Hematopoietic multipotent progenitor cell treated with erythropoietin and hydrocortisone succinate and interleukin-3 and kit ligand, for 6 days (in vitro differentiated cells): ENCODE results near the gene NPM3.

ENCODE experiments used
- DNase-seq: peaks from one replicate; pipeline ENCODE4 v3.0.0-alpha.2; 2015

The NPM3 gene

DNA sequence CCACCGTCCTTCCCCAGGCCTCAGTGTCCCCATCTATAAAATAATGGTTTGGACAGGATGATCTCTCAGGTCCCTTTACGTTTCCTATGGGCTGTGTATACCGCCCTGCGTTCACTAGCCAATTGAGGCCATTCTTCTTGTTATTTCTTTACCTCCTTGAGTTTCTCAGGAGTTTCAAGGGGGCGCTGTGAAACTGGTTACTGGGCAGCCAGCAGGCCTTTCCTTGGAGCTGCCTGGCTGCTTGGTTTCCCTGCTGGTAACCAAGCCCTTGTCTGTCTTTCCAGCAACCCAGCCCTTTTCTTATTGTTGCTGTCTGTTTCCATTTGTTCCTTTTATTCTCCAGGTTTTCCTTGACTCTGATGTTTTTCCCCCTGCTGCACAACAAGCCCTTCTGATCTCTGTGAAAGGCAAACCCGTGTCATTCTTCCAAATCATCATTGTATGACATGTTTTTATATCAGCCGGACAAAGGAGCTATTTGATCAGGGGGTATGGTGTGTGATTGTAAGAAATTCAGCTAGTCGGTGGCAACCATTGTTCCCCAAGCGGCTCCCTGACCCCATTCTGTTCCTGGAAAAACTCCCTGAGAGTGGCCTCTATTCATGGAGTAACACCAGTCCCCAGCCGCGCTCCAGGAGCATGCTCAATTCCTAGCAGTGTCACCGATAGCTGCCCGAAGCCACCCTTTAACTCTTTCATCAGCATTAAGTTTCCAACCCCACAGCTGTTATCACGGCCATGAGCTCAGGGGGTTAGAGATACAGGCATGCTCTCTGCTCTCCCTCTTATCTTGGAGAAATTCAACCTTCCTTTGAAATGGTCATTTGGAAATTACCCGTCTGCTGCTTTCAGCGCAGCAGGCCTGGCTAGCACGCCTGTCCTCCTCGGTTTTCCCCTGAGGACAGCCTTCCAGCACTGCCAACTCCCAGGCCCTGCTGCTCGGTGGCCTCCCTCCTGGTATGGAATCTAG is 33.9 kb downstream of the NPM3 start:
- no peak for DNase-seq

DNA sequence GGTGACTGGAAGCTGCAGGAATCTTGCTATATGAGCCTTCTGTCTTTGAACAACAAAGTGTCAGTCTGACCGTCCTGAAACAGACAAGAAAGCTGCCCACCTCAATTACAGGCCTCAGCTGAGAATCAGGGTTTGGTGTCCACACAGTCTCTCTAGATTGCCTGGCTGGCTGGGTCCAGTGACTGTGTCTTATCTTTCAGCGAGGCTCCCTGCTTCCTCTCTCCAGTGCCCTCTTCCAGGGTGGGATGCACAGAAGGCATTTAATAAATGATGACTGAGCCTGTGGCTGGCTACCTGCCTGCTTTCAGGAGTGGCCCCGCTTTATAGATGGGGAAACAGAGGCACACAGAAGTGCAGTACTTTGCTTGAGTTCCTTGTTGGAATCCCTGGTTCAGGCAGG is 34.8 kb downstream of the NPM3 start:
- DNase-seq = no peak

DNA sequence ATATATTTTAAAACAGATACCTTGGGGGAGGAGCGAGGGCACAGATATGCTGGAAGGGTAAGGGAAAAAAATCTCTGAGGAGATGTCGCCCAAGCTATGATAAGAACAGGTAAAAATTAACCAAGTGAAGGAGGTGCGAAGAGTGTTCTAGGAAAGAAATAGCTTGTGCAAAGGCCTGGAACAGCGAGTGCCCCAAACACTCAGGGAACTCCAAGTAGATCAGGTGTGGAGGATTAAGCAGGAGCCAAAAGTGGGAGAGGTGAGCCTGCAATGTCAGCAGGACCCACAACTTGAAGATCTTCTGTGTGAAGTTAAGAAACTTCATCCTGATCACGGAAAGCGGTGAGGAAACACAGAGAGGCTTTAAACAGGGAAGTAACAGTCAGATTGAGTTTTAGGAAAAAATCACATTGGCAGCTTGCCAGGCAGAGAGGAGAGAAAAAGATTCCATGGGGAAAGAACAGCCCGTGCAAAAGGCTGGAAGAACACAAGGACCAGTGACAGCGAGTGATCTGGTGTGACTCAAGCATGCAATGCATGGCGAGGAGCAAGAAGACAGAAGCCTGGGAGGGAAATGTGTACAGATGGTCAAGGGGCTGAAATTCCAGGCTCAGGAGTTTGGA is 38.1 kb downstream of the NPM3 start:
- no peak for DNase-seq

DNA sequence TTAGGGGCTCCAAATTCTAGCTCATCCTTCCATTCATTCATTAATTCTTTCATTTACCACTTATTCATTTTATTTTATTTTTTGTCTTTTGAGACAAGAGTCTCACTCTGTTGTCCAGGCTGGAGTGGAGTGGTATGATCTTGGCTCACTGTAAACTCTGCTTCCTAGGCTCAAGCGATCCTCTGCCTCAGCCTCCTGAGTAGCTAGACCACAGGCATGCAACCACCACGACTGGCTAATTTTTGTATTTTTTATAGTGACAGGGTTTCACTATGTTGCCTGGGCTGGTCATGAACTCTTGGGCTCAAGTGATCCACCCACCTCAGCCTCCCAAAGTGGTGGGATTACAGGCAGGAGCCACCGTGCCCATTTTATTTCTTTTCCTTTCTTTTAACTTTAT is 39.0 kb downstream of the NPM3 start:
- no peak for DNase-seq

DNA sequence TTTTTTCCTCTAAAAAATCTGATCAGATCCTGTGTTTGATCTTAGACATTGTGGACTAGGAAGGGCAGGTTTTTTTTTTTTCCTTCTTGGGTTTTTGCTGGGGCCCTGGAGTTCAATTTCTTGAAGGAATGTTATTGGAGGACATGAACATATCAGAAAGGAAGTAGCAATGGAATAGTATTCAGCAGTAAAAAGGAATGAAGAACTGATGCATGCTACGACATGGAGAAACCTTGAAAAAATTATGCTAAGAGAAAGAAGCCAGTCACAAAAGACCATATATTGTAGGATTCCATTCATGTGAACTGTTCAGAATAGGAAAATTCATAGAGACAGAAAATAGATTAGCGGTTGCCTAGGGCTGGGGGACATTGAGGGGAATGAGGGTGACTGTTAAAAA is 41.3 kb downstream of the NPM3 start:
- DNase-seq = no peak

DNA sequence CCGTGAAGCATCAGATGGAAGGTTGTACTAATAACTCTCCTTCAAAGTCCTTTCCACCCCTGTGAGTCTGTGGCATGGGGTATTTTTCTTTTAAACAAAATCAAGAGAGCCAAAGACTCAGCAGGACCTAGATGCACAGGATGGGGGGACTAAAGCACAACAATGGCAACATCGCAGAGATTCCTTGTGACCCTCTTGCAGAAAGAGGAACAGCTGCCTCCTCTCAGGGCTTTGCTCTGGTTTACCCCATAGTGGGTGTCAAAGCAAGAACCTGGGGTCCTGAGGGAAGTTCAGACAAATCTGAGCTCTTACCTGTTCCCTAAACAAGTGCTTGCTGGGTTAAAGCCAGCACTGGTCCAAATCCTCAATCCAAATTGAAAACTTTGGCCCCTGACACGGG is 46.6 kb downstream of the NPM3 start:
- DNase-seq = no peak

DNA sequence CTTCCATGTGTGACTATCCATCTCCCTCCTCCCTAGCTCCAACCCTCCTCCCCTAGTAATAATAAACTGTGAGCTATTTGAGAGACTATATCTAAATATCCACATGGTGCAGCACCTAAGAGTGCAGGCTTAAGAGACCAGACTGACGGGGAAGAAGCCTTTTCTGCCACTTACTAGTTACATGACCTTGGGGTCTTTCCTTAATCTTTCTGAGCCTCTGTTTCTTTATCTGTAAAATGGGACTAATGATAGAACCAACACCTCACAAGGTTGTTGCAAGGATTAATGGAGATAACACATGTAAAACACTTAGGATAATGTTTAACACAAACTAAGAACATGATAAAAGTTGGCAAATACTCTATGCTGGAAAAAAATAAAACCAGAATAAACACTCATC is 51.1 kb downstream of the NPM3 start:
- DNase-seq = no peak
